OCI-LY7 (cell line): Measurements from ENCODE around the gene CD79A. TPM values are rescaled to one million over a fixed set of nuclear protein-coding genes. Genes with fewer than 3 reads are reported as not detected.

ENCODE experiments used
- BruUV-seq: library from RNA; stranded (reverse); fragments of 400-500 nt; replicated peaks from 2 replicates; lab custom pipeline; 2021; lab: Mats Ljungman, UMichigan
- CTCF ChIA-PET: fragments of 300-600 bp; sonication (Branson Sonifier 250); formaldehyde crosslinking; loops from one replicate; lab custom pipeline; 2022; ENCODE audit warnings: antibody characterized with exemption; ENCODE audit not compliant: unreplicated experiment; lab: Charles Lee
- POLR2A ChIA-PET: fragments of 300-600 bp; sonication (Branson Sonifier 250); formaldehyde crosslinking; loops from one replicate; lab custom pipeline; 2022; ENCODE audit warnings: antibody characterized with exemption; lab: Charles Lee
- DNase-seq: peaks from one replicate; pipeline ENCODE4 v3.0.0-alpha.2; 2015; ENCODE audit warnings: low spot score
- H2AFZ ChIP-seq: fragments of 200-600 bp; sonication (generic), shearing (Covaris generic); 2 replicates; pipeline ENCODE4 v1.6.1; 2014; ENCODE audit warnings: mild to moderate bottlenecking, antibody characterized with exemption, low read length, moderate library complexity
- H3K27ac ChIP-seq: fragments of 200-600 bp; sonication (generic); 2 replicates; pipeline ENCODE4 v1.5.1; 2014; ENCODE audit warnings: mixed run types, low read depth, mild to moderate bottlenecking, moderate library complexity, low read length, inconsistent platforms; ENCODE audit not compliant: poor library complexity, severe bottlenecking
- H3K36me3 ChIP-seq: fragments of 200-600 bp; sonication (generic); 2 replicates; pipeline ENCODE4 v1.6.1; 2014; ENCODE audit warnings: mild to moderate bottlenecking, antibody characterized with exemption, low read length, moderate library complexity, mixed read lengths; ENCODE audit not compliant: insufficient read depth
- H3K4me1 ChIP-seq: fragments of 200-600 bp; sonication (generic); 2 replicates; pipeline ENCODE4 v1.5.1; 2014; ENCODE audit warnings: mild to moderate bottlenecking, low read length; ENCODE audit not compliant: insufficient read depth, poor library complexity, severe bottlenecking
- H3K4me2 ChIP-seq: fragments of 200-600 bp; sonication (generic); 2 replicates; pipeline ENCODE4 v1.6.1; 2014; ENCODE audit warnings: mild to moderate bottlenecking, low read length
- H3K4me3 ChIP-seq: fragments of 200-600 bp; sonication (generic); 2 replicates; pipeline ENCODE4 v1.5.1; 2014; ENCODE audit warnings: mild to moderate bottlenecking, low read depth, low read length; ENCODE audit not compliant: poor library complexity, severe bottlenecking
- H3K79me2 ChIP-seq: fragments of 200-600 bp; sonication (generic); 2 replicates; pipeline ENCODE4 v1.6.1; 2016; ENCODE audit warnings: low read depth, mild to moderate bottlenecking, low read length, moderate library complexity, mixed read lengths; ENCODE audit not compliant: insufficient read depth
- H3K9me2 ChIP-seq: fragments of 200-600 bp; sonication (generic); 2 replicates; pipeline ENCODE4 v1.6.1; 2016; ENCODE audit warnings: mild to moderate bottlenecking, low read length, mixed read lengths; ENCODE audit not compliant: insufficient read depth
- H3K9me3 ChIP-seq: fragments of 200-600 bp; sonication (generic); 2 replicates; pipeline ENCODE4 v1.6.1; 2014; ENCODE audit warnings: mild to moderate bottlenecking, mixed run types, low read length, mixed read lengths
- H4K20me1 ChIP-seq: fragments of 200-600 bp; sonication (generic); 2 replicates; pipeline ENCODE4 v1.6.1; 2014; ENCODE audit warnings: mild to moderate bottlenecking, antibody characterized with exemption, low read length, moderate library complexity, mixed read lengths; ENCODE audit not compliant: insufficient read depth
- CTCF ChIP-seq: fragments of 200-600 bp; sonication (generic); conservative IDR thresholded peaks from 2 replicates; pipeline ENCODE4 v1.5.1; 2014; ENCODE audit warnings: mild to moderate bottlenecking, antibody characterized with exemption, low read length, moderate library complexity, mixed read lengths
- EZH2phosphoT487 ChIP-seq: fragments of 200-600 bp; sonication (generic); IDR thresholded peaks from 2 replicates; pipeline ENCODE4 v1.6.1; 2018; ENCODE audit warnings: low read depth, borderline replicate concordance, mild to moderate bottlenecking, mixed run types, antibody characterized with exemption, low read length, moderate library complexity, mixed read lengths
- intact Hi-C: fragments of 100-400 bp; cut with micrococcal nuclease; formaldehyde crosslinking; loops from one replicate; pipeline ENCODE4 v1.10.0; 2022; ENCODE audit not compliant: unreplicated experiment
- total RNA-seq, 2 experiments: library from RNA; depleted of rRNA in 1 of 2; stranded (reverse); fragments of >200 nt in 1 of 2; shearing (Covaris generic) in 1 of 2; gene quantifications; 2 replicates each; pipeline ENCODE4 v1.2.3, GENCODE V29; 2014 to 2022

The CD79A gene
- total RNA-seq, 2 experiments from 2014 or later: 1,094 to 1,195 TPM

DNA sequence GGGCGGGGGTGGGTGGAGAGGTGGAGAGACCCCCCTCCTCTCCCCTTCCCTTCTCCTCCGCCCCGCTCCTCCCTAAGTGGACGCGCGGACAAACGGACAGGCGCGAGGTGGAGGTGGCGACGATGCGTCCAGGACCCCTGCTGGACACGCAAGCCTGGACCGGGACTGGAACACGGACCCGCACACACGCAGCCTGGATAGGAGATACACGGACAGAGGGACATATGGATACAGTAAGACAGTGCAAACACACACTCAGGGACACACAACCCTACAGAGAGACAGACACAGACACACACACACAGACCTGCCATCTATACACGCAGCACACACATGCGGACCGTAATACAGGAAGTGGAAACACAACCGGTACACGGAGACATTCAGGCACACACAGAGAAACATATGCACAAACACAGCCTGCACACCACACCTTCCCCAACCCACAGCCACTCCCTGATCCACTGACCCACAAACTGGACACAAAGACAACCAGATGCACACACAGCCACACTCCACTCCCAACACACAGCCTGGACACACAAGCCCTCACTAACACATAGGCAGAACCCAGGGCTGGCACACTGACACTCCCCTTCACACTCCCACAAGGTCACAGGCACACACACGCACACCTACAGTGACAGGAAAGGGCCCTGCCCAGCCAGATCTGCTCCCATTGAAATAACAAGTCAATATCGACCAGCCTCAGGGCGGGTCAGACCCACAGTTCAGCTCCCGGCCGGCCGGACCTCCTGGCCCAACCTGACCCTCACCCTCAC is 51.9 kb downstream of the CD79A start:
- Histone ChIP-seq H3K9me3 (no peaks in the 10 kb centered on the region), H3K9me2 (no peaks in the 10 kb centered on the region), H3K4me2 (peak overlapping the region; percentile 98), H3K4me1 (peaks cover 64% of the 10 kb centered on the region), H3K36me3 (0 out of 2 replicates have a peak, but pooled peaks cover 2% of the 10 kb centered on the region), H2AFZ (no peak overlapping the region), H3K27ac (peak overlapping the region; percentile 56), H3K79me2 (no peaks in the 10 kb centered on the region), H4K20me1 (no peaks in the 10 kb centered on the region), H3K4me3 (peak overlapping the region; percentile 72)
- ChIA-PET POLR2A (interaction anchor here (0.6 to 2.7 kb wide), 5 partner anchors 8 to 89 kb away, joined by 3 to 13 read pairs (median 5); no protein-coding TSS in a partner anchor), CTCF (interaction anchor here (0.6 kb wide), 1 partner anchor 59 kb away, joined by 6 read pairs; no protein-coding TSS in a partner anchor)
- TF ChIP-seq CTCF: no peak
- no peak for TF ChIP-seq EZH2phosphoT487
- BruUV-seq: TSS peak; percentile 71
- intact Hi-C loops: loop anchor here (2.0 kb wide), 1 partner anchor 16 kb away; no protein-coding TSS in a partner anchor
- peak; percentile 62 for DNase-seq

DNA sequence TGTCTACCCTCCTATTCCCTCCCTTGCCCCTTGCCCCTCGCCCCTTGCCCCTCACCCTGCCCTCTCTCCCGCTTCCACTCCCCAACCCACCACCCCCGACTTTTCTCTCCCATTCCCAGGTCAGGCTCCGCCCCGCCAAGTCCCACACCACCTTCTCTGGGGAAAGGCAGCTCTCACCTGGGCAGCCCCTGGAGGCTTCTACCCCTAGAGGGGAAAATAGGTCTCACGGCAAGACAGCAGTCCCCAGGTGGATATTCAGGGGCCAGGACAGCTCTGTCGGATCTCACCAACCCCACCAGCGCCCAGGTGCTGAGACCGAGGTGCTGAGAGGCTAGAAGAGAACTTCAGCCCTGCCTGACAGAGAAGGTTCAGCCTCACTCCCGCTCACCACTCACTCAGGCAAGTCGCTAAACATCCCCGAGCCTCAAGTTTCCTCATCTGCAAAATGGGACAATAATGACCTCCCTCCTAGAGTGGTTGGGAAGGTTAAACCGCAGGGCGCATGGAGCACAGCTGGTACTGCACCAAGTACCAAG is 52.5 kb downstream of the CD79A start:
- Histone ChIP-seq H3K79me2 (no peaks in the 10 kb centered on the region), H3K4me1 (peaks cover 68% of the 10 kb centered on the region), H3K4me2 (peak overlapping the region; percentile 98), H2AFZ (no peak overlapping the region), H3K27ac (peak overlapping the region; percentile 56), H3K4me3 (peak overlapping the region; percentile 72), H3K9me3 (no peaks in the 10 kb centered on the region), H3K9me2 (no peaks in the 10 kb centered on the region), H4K20me1 (no peaks in the 10 kb centered on the region), H3K36me3 (0 out of 2 replicates have a peak, but pooled peaks cover under 1% of the 10 kb centered on the region)
- peak; percentile 54 for DNase-seq
- no TSS peak for BruUV-seq
- TF ChIP-seq EZH2phosphoT487: no peak
- TF ChIP-seq CTCF: no peak
- intact Hi-C loops: loop anchor here (2.0 kb wide), 1 partner anchor 15 kb away; no protein-coding TSS in a partner anchor
- ChIA-PET POLR2A (interaction anchor here (0.6 to 2.7 kb wide), 4 partner anchors 16 to 288 kb away, joined by 3 to 13 read pairs (median 4); no protein-coding TSS in a partner anchor), CTCF (interaction anchor here (0.6 kb wide), 1 partner anchor 59 kb away, joined by 6 read pairs; no protein-coding TSS in a partner anchor)
